GM06990 (cell line): ENCODE data around the gene FAM161A.
"Not testable (repeated sequence)": the region's sequence is repeated elsewhere in the genome, so short reads cannot be mapped to it uniquely, and the experiment has no call there.

Experiments used
- DNase-seq: peaks from one replicate; pipeline ENCODE4 v3.0.0-alpha.2; 2011; ENCODE audit not compliant: insufficient read length; ENCODE audit errors: extremely low read depth
- H3K27me3 ChIP-seq: replicated peaks from 2 replicates; pipeline ENCODE4 v1.6.0; 2011; ENCODE audit warnings: low read length; ENCODE audit not compliant: control insufficient read depth, insufficient read depth
- H3K36me3 ChIP-seq: 2 replicates; pipeline ENCODE4 v1.5.1; 2011; ENCODE audit warnings: low read length; ENCODE audit not compliant: control insufficient read depth, insufficient read depth
- H3K4me3 ChIP-seq: replicated peaks from 2 replicates; pipeline ENCODE4 v1.5.1; 2011; ENCODE audit warnings: low read depth, mild to moderate bottlenecking, control low read depth, low read length
- CTCF ChIP-seq: IDR thresholded peaks from 2 replicates; pipeline ENCODE4 v1.5.1; 2011; ENCODE audit warnings: low read length, control low read depth, mild to moderate bottlenecking, inconsistent platforms; ENCODE audit not compliant: insufficient read depth, poor library complexity, severe bottlenecking

Gene FAM161A

GRCh38 chr2:61816480-61817355 is 37.1 kb downstream of the FAM161A start:
- H3K36me3 ChIP-seq, result no peaks in the 10 kb centered on the region
- no peak for TF ChIP-seq CTCF
- H3K27me3 ChIP-seq, result no peaks in the 10 kb centered on the region
- no peak for DNase-seq
- no peak overlapping the region for H3K4me3 ChIP-seq

- no peaks in the 10 kb centered on the region for H3K27me3 ChIP-seq
- no peak for TF ChIP-seq CTCF
- no peaks in the 10 kb centered on the region for H3K36me3 ChIP-seq
- no peak overlapping the region for H3K4me3 ChIP-seq
- no peak for DNase-seq
These were observed 39.2 kb downstream of the FAM161A start for GRCh38 chr2:61814539-61815160.

GRCh38 chr2:61813314-61813713 is 40.5 kb downstream of the FAM161A start:
- not testable (repeated sequence) for DNase-seq

GRCh38 chr2:61811821-61812220 is 42.0 kb downstream of the FAM161A start:
- no peaks in the 10 kb centered on the region for H3K27me3 ChIP-seq
- TF ChIP-seq CTCF, result no peak
- H3K4me3 ChIP-seq, result no peak overlapping the region
- DNase-seq, result no peak
- no peaks in the 10 kb centered on the region for H3K36me3 ChIP-seq

More at GRCh38 chr2:61813314-61813713, 40.5 kb downstream of the FAM161A start:
- H3K27me3 ChIP-seq, H3K4me3 ChIP-seq, H3K36me3 ChIP-seq: not testable (repeated sequence)

GRCh38 chr2:61810203-61810602 is 43.7 kb downstream of the FAM161A start:
- not testable (repeated sequence) for H3K4me3 ChIP-seq, H3K27me3 ChIP-seq, DNase-seq

GRCh38 chr2:61808693-61809092 is 45.2 kb downstream of the FAM161A start:
- not testable (repeated sequence) for DNase-seq, H3K27me3 ChIP-seq, H3K36me3 ChIP-seq, H3K4me3 ChIP-seq

More at GRCh38 chr2:61810203-61810602, 43.7 kb downstream of the FAM161A start:
- not testable (repeated sequence) for H3K36me3 ChIP-seq

GRCh38 chr2:61807036-61807757 is 46.7 kb downstream of the FAM161A start:
- no peak for TF ChIP-seq CTCF
- peak; percentile 55 for DNase-seq

More at GRCh38 chr2:61807036-61807757, 46.7 kb downstream of the FAM161A start:
- Histone ChIP-seq H3K36me3 (no peaks in the 10 kb centered on the region), H3K27me3 (no peaks in the 10 kb centered on the region), H3K4me3 (no peak overlapping the region)
